Kidney glomerular epithelial cell (primary cell): ENCODE results near the gene CEP95.
"Not testable (repeated sequence)": the region's sequence is repeated elsewhere in the genome, so short reads cannot be mapped to it uniquely, and the experiment has no call there.

Experiments
- DNase-seq: peaks from one replicate; lab custom pipeline; 2025; lab: John Stamatoyannopoulos, UW

Gene CEP95

GRCh38 chr17:64575431-64575830 lies 68.7 kb downstream of the CEP95 start:
- no peak for DNase-seq

- not testable (repeated sequence) for DNase-seq
These were observed 70.2 kb downstream of the CEP95 start for GRCh38 chr17:64577025-64577424.

GRCh38 chr17:64579917-64580316 lies 73.1 kb downstream of the CEP95 start:
- no peak for DNase-seq

DNA sequence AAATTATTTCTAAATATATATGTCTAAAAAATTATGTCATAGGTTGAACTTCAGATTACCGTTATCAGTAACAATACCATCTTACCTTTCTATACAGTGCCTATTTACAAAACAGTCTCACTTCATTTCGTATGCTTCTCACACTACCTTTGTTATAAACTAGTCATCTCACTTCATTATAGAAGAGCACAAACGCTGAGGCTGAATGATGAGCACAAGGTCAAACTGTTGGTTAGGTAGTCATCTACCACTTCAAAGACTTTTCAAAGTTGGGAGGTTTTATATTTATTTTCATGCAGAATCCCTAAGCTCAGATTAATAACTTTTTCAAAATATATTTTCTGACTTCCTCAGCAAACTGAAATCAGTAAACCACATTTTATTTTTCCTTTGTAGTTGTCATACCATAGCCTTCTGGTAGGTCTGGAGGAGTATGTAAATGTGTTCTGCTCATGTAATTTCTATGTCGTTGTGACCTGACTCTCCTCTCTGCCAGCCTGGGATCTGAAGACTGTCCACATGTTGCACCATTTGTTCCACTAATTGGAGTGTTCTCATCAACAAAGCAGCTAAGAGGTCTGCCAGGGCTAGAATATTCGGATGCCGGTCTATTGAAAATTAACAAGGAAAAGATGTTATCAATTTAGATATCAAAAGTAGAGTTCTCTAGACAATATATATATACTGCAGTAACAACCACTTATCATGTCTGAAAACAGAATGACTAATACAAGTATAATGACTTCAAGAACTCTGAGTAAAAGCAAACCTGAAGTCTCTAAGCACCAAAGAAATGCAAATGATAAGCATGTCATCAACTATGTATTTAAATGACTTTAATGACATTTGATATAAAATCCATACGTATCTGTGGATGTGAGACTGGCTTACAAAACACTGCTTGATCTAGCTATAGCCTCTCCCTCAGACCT lies 73.9 kb downstream of the CEP95 start:
- DNase-seq: no peak

DNA sequence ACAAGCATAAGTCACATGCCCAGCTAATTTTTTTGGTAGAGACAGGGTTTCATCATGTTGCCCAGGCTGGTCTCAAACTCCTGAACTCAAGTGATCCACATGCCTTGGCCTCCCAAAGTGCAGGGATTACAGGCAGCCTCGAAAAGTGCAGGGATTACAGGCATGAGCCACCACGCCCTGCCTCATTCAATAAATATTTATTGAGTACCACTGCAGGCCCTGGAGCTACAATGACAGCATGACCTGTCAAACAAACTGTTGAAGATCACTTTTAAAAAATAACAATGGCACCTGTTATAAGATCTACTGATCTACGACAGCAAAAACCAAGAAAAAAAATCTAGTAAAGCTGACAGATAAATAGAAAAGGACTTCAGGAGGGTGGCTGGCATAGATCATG lies 76.3 kb downstream of the CEP95 start:
- no peak for DNase-seq

DNA sequence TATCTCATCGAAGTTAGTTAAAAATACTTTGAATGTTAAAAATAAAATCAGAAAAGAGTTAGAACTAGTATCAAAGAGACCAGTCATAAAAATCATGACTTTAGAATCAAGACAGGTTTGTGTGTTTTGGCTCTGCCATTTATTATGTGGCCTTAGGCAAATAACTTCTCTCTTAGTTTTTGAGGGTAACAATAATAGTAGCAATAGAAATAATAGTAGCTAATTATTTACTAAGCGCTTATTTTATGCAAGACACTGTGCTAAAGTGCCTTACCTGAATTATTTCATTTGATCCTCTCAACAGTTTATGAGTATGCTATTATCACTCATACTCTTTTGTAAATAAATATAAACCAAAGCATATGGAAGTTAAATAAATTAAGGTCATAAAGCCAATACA lies 78.4 kb downstream of the CEP95 start:
- DNase-seq: no peak
